ENCODE data around the gene SLC35G4. TPM values are rescaled to one million over a fixed set of nuclear protein-coding genes. Genes with fewer than 3 reads are reported as not detected.

SLC35G4 gene
- total and polyA plus RNA-seq, 2 experiments from 2014 or later, result not detected

GRCh38 chr18:11581286-11581685, 28.1 kb upstream of the SLC35G4 start:
- Histone ChIP-seq H3K27me3 (replicated peaks; ENCODE audit: insufficient read depth) (peaks cover 6% of the 10 kb centered on the region; the same call in 1 of the 2 replicates), H3K4me1 (ENCODE audit: insufficient read depth) (no peaks in the 10 kb centered on the region), H3F3A (ENCODE audit: insufficient read depth) (no peaks in the 10 kb centered on the region), H2AFZ (no peak overlapping the region), H3K27ac (no peak overlapping the region), H4K20me1 (ENCODE audit: insufficient read depth) (no peaks in the 10 kb centered on the region), H3K36me3 (ENCODE audit: low read depth) (no peaks in the 10 kb centered on the region), H3K9me3 (ENCODE audit: low read depth) (no peaks in the 10 kb centered on the region), H3K4me2 (ENCODE audit: unreplicated experiment) (no peak overlapping the region), H3K9me2 (ENCODE audit: insufficient read depth) (no peaks in the 10 kb centered on the region), H3K9ac (no peak overlapping the region), H3K79me2 (ENCODE audit: insufficient read depth) (no peaks in the 10 kb centered on the region), H3K4me3 (no peak overlapping the region)
- no peak for DNase-seq
- TF ChIP-seq EZH2 (IDR thresholded peaks at IDR 0.05; ENCODE audit: insufficient read depth, poor library complexity, severe bottlenecking), result no peak
- no peak for TF ChIP-seq EZH2phosphoT487 (IDR thresholded peaks at IDR 0.05; ENCODE audit: insufficient read depth, low read depth)
- 59 to 62% methylated on average over 2 of the region's 2 CpGs for WGBS, 2 experiments (ENCODE audit: low coverage in 1 of 2, low lambda C conversion rate in 2 of 2, missing lambda C conversion rate in 2 of 2)
- in situ Hi-C loops (cut with MboI), result no loop called here

DNA sequence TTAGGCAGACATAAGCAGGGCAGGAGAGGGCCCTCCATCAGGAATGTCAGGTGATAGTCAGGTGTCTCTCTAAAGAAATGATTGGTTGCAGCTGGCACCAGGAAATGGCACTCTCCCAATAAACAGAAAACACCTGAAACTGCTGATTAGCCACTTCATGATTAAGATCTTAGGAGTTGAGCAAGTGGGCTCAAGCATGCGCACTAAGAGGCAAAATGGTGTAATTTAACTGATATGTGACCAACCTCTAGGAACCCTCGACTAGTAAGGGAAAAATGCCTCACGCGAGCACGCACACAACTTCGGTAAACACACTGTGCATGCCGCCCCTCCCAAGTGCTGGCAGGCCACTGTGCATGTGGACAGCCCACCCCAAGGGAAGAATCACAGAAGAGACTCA, 23.8 kb upstream of the SLC35G4 start:
- no peak overlapping the region for H3K27ac ChIP-seq
- H3K4me1 ChIP-seq (ENCODE audit: insufficient read depth), result no peaks in the 10 kb centered on the region
- H3K4me3 ChIP-seq, result no peak overlapping the region
- no peak overlapping the region for H3K9ac ChIP-seq
- no peaks in the 10 kb centered on the region for H3F3A ChIP-seq (ENCODE audit: insufficient read depth)
- TF ChIP-seq EZH2 (IDR thresholded peaks at IDR 0.05; ENCODE audit: insufficient read depth, poor library complexity, severe bottlenecking) (no peak), EZH2phosphoT487 (IDR thresholded peaks at IDR 0.05; ENCODE audit: insufficient read depth, low read depth) (no peak)
- H3K36me3 ChIP-seq (ENCODE audit: low read depth), result no peaks in the 10 kb centered on the region
- no peak overlapping the region for H2AFZ ChIP-seq
- no peaks in the 10 kb centered on the region for H3K9me3 ChIP-seq (ENCODE audit: low read depth)
- in situ Hi-C loops (cut with MboI), result no loop called here
- no peak for DNase-seq
- no peaks in the 10 kb centered on the region for H4K20me1 ChIP-seq (ENCODE audit: insufficient read depth)
- H3K9me2 ChIP-seq (ENCODE audit: insufficient read depth), result no peaks in the 10 kb centered on the region
- H3K27me3 ChIP-seq (replicated peaks; ENCODE audit: insufficient read depth), result no peaks in the 10 kb centered on the region; the same call in 1 of the 2 replicates
- 70 to 71% methylated on average over 7 of the region's 7 CpGs for WGBS, 2 experiments (ENCODE audit: low coverage in 1 of 2, low lambda C conversion rate in 2 of 2, missing lambda C conversion rate in 2 of 2)
- no peaks in the 10 kb centered on the region for H3K79me2 ChIP-seq (ENCODE audit: insufficient read depth)
- no peak overlapping the region for H3K4me2 ChIP-seq (ENCODE audit: unreplicated experiment)

DNA sequence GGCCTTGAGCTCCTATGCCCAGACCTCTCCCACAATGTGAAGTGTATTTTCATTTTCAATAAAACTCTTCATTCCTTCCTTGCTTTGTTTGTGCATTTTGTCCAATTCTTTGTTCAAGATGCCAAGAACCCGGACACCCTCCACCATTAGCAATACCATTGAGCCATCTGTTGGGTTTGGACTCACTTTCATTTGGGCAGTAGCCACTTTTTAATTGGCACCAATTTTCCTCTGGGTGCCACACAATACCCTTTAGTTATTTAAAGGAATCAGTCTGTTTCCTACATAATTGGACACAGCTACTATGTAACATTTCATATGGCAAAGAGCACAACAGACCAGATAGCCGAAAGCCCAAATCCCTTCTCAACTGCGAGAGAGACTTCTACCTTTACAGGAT, 22.5 kb upstream of the SLC35G4 start:
- no peaks in the 10 kb centered on the region for H3F3A ChIP-seq (ENCODE audit: insufficient read depth)
- no peak overlapping the region for H3K27ac ChIP-seq
- WGBS, 2 experiments (ENCODE audit: low coverage in 1 of 2, low lambda C conversion rate in 2 of 2, missing lambda C conversion rate in 2 of 2), result 43 to 47% methylated on average over 3 of the region's 3 CpGs
- no peaks in the 10 kb centered on the region for H3K9me2 ChIP-seq (ENCODE audit: insufficient read depth)
- no peaks in the 10 kb centered on the region for H3K4me1 ChIP-seq (ENCODE audit: insufficient read depth)
- no peak overlapping the region for H3K4me3 ChIP-seq
- no peaks in the 10 kb centered on the region for H3K36me3 ChIP-seq (ENCODE audit: low read depth)
- no peak overlapping the region for H2AFZ ChIP-seq
- no peaks in the 10 kb centered on the region for H3K79me2 ChIP-seq (ENCODE audit: insufficient read depth)
- H3K27me3 ChIP-seq (replicated peaks; ENCODE audit: insufficient read depth), result no peaks in the 10 kb centered on the region; the same call in none of the 2 replicates
- in situ Hi-C loops (cut with MboI), result no loop called here
- DNase-seq, result no peak
- no peak overlapping the region for H3K4me2 ChIP-seq (ENCODE audit: unreplicated experiment)
- TF ChIP-seq EZH2phosphoT487 (IDR thresholded peaks at IDR 0.05; ENCODE audit: insufficient read depth, low read depth), result no peak
- TF ChIP-seq EZH2 (IDR thresholded peaks at IDR 0.05; ENCODE audit: insufficient read depth, poor library complexity, severe bottlenecking), result no peak
- no peaks in the 10 kb centered on the region for H3K9me3 ChIP-seq (ENCODE audit: low read depth)
- H3K9ac ChIP-seq, result no peak overlapping the region
- no peaks in the 10 kb centered on the region for H4K20me1 ChIP-seq (ENCODE audit: insufficient read depth)

DNA sequence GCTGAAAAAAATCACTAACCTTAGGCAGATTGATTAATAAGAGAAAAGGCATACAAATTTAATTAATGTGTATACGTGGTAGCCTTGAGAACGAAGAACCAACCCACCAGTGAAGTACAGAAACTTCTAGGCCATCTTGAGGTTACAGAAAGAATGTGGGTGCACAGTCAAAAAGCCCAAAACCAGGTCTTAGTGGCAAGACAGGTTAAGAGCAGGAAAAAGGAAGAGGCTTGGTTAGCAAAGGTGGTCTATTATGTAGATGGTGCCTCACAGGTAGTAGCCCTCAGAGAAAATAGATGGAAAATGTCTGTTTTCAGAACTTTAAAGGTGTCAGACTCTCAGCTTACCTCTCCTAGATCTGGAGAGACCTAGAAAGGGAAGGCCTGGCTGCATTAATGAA, 22.0 kb upstream of the SLC35G4 start:
- Histone ChIP-seq H3K4me3 (no peak overlapping the region), H2AFZ (no peak overlapping the region), H3K27ac (no peak overlapping the region), H3F3A (ENCODE audit: insufficient read depth) (no peaks in the 10 kb centered on the region), H4K20me1 (ENCODE audit: insufficient read depth) (no peaks in the 10 kb centered on the region), H3K9me3 (ENCODE audit: low read depth) (no peaks in the 10 kb centered on the region), H3K36me3 (ENCODE audit: low read depth) (no peaks in the 10 kb centered on the region), H3K9ac (no peak overlapping the region), H3K4me2 (ENCODE audit: unreplicated experiment) (no peak overlapping the region), H3K4me1 (ENCODE audit: insufficient read depth) (no peaks in the 10 kb centered on the region), H3K79me2 (ENCODE audit: insufficient read depth) (no peaks in the 10 kb centered on the region), H3K27me3 (replicated peaks; ENCODE audit: insufficient read depth) (no peaks in the 10 kb centered on the region; the same call in none of the 2 replicates), H3K9me2 (ENCODE audit: insufficient read depth) (no peaks in the 10 kb centered on the region)
- TF ChIP-seq EZH2phosphoT487 (IDR thresholded peaks at IDR 0.05; ENCODE audit: insufficient read depth, low read depth) (no peak), EZH2 (IDR thresholded peaks at IDR 0.05; ENCODE audit: insufficient read depth, poor library complexity, severe bottlenecking) (no peak)
- in situ Hi-C loops (cut with MboI), result no loop called here
- DNase-seq, result no peak
- WGBS, 2 experiments (ENCODE audit: low coverage in 1 of 2, low lambda C conversion rate in 2 of 2, missing lambda C conversion rate in 2 of 2), result 67 to 71% methylated on average over 2 of the region's 2 CpGs

DNA sequence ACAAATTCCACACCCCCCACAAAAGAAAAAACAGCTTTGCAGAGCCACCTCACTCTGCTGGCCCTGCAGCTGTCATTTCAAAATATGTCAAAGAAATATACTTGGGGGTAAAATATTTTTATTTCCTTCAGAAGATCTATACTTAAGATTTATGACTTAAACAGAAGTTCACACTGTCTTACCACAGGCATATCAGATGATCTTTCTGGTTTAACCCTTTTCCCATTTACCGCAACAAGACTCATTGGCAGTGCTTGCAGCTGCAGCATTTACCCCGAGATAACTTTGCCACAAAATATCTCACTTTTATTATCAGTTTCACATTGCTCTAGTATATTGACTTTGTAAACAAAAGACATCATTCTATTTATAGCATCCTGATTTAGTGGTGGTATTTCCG, 21.6 kb upstream of the SLC35G4 start:
- Histone ChIP-seq H3F3A (ENCODE audit: insufficient read depth) (no peaks in the 10 kb centered on the region), H3K27me3 (replicated peaks; ENCODE audit: insufficient read depth) (no peaks in the 10 kb centered on the region; the same call in none of the 2 replicates), H3K9me2 (ENCODE audit: insufficient read depth) (no peaks in the 10 kb centered on the region), H3K27ac (no peak overlapping the region), H3K9me3 (ENCODE audit: low read depth) (no peaks in the 10 kb centered on the region), H3K4me2 (ENCODE audit: unreplicated experiment) (no peak overlapping the region), H2AFZ (no peak overlapping the region), H3K4me1 (ENCODE audit: insufficient read depth) (no peaks in the 10 kb centered on the region), H3K9ac (no peak overlapping the region), H3K4me3 (no peak overlapping the region), H4K20me1 (ENCODE audit: insufficient read depth) (no peaks in the 10 kb centered on the region), H3K79me2 (ENCODE audit: insufficient read depth) (no peaks in the 10 kb centered on the region), H3K36me3 (ENCODE audit: low read depth) (no peaks in the 10 kb centered on the region)
- 68 to 71% methylated on average over 3 of the region's 3 CpGs for WGBS, 2 experiments (ENCODE audit: low coverage in 1 of 2, low lambda C conversion rate in 2 of 2, missing lambda C conversion rate in 2 of 2)
- DNase-seq, result no peak
- no peak for TF ChIP-seq EZH2 (IDR thresholded peaks at IDR 0.05; ENCODE audit: insufficient read depth, poor library complexity, severe bottlenecking)
- TF ChIP-seq EZH2phosphoT487 (IDR thresholded peaks at IDR 0.05; ENCODE audit: insufficient read depth, low read depth), result no peak
- in situ Hi-C loops (cut with MboI), result no loop called here

Data from GM23248 (cell line).